ENCODE data around the gene BBS10.

DNA sequence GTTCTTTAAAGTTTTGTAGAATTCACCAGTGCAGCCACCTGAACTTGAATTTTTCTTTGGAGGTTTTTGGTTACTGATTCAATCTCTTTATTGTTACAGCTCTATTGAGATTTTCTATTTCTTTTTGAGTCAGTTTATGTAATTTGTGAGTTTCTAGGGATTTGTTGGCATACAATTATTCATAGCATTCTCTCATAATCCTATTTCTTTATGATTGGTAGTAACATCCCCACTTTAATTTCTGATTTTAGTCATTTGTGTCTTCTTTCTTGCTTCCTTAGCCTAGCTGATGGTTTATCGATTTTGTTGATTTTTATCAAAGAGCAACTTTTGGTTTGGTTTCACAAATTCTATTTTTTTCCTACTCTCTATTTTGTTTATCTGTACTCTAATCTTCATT, 17.9 kb upstream of the BBS10 start:
- TF ChIP-seq, protein P1, sequence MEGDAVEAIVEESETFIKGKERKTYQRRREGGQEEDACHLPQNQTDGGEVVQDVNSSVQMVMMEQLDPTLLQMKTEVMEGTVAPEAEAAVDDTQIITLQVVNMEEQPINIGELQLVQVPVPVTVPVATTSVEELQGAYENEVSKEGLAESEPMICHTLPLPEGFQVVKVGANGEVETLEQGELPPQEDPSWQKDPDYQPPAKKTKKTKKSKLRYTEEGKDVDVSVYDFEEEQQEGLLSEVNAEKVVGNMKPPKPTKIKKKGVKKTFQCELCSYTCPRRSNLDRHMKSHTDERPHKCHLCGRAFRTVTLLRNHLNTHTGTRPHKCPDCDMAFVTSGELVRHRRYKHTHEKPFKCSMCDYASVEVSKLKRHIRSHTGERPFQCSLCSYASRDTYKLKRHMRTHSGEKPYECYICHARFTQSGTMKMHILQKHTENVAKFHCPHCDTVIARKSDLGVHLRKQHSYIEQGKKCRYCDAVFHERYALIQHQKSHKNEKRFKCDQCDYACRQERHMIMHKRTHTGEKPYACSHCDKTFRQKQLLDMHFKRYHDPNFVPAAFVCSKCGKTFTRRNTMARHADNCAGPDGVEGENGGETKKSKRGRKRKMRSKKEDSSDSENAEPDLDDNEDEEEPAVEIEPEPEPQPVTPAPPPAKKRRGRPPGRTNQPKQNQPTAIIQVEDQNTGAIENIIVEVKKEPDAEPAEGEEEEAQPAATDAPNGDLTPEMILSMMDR (conservative IDR thresholded peaks at IDR 0.05; ENCODE audit: low read depth, low read length): no peak
- TF ChIP-seq EZH2 (IDR thresholded peaks at IDR 0.05; ENCODE audit: low read length, unreplicated experiment): no peak

All from PC-3 (cell line).